G401 (cell line): ENCODE data around the gene PKNOX2. TPM values are rescaled to one million over a fixed set of nuclear protein-coding genes. Genes with fewer than 3 reads are reported as not detected.

Experiments
- DNase-seq: peaks from one replicate; pipeline ENCODE4 v3.0.0-alpha.2; 2015; ENCODE audit warnings: low spot score
- in situ Hi-C: cut with HindIII; loops from 2 replicates; pipeline ENCODE4 v1.10.0; 2016; ENCODE audit warnings: low sequenced_read_pairs, mixed read lengths
- total RNA-seq: library from RNA; depleted of rRNA; stranded (reverse); fragments of >200 nt; shearing (Covaris generic); gene quantifications from 2 replicates; pipeline ENCODE4 v1.2.3, GENCODE V29; 2014

Gene PKNOX2
- total RNA-seq, 1 experiment from 2014 or later = 4.6 TPM

DNA sequence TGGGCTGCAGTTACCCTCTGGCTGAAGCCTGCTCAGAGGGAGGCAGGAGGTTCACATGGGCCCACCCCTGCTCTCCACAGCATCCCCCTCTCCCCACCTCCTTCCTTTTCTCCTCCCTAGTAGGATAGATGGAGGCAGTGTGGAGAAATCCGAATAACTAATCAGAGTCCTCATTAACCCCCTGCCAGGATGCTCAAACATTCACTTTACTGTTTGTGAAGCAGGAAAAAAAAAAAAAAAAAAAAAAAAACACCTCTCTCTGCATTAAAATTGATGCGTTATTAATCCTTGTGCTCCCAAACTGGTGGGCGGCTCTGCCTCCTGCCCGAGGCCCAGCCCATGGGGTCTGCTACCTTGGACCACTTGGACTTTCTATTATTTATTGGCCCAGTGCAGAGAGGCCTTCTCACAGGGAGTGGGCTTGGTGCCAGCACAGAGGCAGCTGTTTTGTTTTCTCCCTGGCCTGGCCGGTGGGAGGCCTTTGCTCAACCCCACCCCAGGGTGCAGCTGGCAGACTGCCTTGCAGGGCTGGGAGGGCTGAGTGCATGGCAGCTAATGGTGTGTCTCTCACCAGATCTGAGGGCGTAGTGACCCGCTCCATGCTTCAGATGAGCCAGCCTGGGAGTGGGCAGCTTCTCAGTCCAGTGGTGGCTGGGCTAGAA lies 150.7 kb downstream of the PKNOX2 start:
- DNase-seq = peak; percentile 15
- in situ Hi-C loops = no loop called here

DNA sequence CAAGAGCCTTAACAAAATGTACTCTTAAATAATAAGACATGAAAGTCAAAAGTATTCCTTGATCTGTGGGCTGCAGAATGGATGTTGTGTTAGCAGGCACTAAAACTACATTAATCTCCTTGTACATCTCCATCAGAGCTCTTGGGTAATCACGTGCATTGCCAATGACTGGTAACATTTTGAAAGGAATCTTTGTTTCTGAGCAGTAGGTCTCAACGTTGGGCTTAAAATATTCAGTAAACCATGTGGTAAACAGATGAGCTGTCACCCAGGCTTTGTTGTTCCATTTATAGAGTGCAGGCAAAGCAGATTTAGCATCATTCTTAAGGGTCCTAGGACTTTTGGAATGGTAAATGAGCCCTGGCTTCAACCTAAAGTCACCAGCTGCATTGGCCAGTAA lies 152.9 kb downstream of the PKNOX2 start:
- in situ Hi-C loops = no loop called here
- DNase-seq = no peak

DNA sequence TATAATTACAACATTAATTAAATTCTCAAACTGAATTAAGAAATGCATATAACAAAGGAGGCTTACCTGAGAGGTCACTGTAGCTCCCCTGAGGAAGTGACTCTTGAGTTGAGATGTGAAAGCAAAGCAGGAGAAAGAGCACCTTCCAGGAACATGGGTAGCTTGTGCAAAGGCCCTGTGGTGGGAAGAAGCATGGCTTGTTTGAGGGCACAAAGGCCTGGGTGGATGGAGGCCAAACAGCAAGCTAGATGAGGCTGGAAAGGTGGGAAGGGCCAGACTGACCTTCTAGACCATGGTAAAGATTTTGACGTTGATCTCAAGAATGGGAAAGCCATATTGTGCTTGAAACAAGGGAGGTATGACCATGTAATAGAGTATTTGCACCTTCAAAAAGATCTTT lies 155.1 kb downstream of the PKNOX2 start:
- no peak for DNase-seq
- in situ Hi-C loops = no loop called here

DNA sequence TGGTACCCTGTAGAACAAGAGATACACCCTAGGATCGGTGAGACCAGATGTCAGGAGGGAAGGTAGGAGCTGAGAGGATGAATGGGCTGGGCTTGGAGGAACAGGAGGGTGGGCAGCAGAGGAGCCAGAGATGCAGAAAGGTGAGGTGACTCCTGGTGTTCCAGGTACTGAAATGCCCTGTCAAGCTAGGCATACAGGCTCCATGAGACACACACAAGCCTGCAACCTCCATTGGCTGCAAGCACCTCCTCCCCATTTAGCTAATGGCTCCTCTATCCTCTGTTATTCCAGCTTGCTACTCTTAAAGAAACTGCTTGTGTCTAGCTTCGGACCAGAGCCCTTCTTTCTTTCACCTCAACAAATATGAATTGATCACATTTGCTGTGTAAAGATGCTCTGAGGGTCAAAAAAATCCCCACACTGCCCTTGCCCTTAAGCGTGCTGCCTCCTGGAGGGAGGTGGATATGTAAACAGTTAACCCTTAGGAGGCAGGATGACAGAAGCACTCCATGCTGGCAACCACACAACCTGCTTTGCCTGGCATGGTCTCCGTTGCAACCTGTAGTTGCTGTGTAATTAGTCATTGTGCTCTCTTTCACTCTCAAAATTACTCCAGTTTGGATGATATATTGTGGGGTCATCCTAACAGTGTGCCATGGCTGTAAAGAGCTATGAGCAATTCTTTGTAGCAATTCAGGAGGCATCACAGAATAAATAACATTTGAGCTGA lies 156.0 kb downstream of the PKNOX2 start:
- in situ Hi-C loops = no loop called here
- no peak for DNase-seq

DNA sequence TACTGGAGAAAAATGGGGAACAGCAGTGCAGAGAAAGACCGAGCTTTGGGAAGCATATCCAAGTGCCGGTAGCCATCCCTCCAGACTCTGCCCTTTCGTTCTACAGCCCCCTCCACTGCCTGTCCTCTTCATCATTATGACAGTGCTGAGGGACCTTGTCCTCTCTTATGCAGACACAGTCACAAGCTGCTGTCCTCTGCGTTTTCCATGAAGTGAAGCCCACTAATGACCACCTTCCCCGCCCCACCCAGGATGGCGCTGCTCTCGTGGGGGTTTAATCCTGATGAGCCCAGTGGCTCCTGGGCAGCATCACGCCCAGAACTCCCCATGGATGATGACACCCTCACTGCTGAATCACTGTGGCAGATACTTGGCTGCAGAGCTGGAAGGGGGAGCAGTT lies 157.7 kb downstream of the PKNOX2 start:
- in situ Hi-C loops = no loop called here
- no peak for DNase-seq

DNA sequence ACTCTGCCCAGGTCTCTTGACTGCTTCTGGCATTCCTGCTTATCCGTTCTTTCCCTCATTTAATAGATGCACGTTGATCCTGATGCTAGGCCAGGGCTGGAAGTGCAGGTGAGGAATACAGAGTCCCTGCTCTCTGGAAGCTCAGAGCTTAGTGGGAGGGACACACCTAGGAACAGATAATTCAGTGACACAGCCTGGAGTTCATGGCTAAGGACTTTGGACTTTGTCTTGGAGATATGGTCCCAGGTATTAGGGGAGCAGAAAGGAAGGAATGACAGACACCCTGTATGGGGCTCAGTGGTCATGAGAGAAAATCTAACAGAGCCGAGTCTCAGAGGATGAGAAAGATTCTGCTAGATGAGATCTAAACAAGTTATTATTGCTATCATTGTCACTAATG lies 160.6 kb downstream of the PKNOX2 start:
- no peak for DNase-seq
- in situ Hi-C loops = no loop called here

DNA sequence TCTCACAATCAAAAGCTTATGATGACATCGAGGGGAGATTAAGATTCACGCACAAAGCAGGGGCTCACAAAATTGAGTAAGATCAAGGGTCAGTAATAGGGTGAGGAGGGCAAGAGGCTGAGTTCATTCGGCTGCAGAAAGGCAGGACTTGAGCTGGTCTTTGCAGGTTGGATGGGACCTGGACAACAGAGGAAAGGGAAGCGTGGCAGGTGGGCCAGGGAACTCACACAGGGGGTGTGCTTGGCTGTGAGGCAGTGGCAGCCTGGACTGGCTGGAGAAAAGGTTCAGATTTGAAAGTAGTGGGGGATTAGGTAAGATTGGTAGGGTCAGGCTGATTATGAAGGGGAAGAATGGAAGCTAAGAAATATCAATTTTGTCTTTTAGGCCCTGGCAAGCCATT lies 161.6 kb downstream of the PKNOX2 start:
- DNase-seq = no peak
- in situ Hi-C loops = no loop called here

DNA sequence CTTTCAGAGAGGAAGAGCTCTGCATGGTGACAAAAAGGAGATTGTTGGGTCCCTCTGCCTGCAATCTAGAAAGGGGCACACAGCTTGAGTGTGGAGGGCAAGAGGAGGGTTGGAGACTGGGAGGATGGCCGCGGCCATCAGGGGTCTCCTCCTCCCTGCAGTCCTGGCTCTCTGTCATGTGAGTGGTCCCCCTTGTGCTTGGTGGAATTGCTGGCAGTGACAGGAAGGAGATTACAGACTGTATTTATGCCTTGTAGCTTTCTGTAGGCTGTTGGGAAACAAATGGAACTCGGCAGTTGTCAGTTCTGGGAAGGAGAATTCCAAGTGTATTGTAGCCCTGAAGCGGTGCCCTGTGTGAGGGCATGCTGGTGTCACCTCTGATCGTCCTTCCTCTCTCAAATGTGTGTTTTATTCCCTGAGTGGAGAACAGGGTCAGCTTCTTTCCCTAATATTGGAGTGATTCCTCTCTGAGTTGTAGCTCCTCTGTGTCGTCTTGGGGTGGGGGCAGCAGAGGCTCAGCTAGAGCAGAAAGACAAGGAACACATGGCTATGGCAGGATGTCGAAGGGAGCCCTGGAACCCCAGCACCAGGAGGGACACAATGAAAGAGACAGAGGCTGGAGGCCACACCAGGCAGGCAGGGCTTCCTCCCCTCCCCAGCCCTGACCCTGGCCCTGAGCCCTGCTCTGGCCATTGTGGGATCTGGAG lies 163.1 kb downstream of the PKNOX2 start:
- DNase-seq = no peak
- in situ Hi-C loops = no loop called here

DNA sequence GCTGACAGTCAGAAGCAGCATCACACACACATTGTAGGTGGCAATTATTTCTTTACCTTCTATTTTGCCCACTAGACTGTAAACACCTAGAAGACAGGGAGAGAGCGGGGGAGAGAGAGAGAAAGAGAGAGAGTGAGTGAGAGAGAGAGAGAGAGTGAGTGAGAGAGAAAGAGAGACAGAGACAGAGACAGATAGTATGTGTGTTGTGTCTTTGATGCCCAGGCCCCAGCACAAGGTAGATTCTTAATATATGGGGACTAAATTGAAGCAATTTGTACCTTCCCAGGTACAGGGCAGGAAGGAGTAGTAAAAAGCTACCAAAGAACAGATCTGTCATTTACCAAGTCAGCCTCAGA lies 163.7 kb downstream of the PKNOX2 start:
- no peak for DNase-seq
- in situ Hi-C loops = no loop called here

DNA sequence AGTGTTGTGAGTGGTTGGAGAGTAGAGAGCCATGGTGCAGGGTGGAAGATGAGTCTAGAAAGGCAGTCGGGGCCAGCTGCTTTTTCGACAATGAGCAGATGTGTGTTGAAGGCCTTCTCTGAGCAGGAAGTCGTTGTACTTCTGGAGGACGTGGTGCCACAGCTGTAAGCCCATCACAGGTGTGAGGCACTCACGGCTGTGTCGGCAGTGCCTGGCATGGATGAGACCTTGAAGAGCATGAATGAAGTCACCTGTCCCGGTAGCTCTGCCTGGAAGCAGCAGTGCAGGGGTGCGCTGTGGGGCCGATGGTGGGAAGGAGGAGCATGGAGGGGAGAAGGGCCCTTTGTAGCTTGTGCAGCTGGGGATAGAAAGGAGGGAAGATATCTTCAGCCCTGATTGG lies 165.2 kb downstream of the PKNOX2 start:
- DNase-seq = no peak
- in situ Hi-C loops = no loop called here

DNA sequence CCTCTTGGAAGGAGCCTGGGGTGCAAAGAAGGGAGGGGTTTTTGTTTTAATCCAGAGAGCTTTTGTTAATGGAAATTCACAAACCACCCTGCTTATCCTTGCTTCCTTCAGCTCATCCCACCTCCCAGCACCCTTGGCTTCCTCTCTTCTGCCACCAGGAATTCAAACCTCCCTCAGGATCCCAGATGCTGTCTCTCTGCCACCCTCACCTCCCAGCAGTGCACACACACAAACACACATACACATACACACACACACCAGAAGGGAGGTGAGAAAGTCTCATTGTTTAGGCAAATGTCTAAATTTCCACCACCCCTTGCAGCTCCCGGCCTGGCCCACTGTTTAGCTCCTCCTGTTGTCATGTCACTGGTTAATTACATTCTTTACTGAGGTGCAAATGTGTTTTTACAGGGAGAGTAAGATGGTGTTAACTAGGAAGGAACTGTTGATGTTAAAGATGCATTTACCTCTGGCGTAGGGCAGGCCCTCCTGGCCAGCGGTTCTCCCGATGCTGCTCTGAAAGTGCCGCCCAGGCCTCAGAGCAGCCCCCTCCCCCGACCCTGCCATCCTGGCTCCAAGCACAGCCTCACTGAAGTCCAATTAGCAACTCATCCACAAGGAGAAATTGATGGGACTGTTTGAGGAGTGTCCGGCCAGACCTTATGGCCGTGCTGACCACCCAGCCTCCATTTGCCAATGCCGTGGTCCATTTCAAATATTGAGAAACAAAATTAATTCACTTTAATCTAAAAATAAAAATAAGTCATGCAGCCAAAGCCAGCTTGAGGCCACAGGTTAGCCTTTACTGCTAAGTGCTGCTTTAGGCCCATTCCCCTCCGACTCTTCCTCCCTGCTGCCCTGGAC lies 166.1 kb downstream of the PKNOX2 start:
- in situ Hi-C loops = no loop called here
- no peak for DNase-seq

DNA sequence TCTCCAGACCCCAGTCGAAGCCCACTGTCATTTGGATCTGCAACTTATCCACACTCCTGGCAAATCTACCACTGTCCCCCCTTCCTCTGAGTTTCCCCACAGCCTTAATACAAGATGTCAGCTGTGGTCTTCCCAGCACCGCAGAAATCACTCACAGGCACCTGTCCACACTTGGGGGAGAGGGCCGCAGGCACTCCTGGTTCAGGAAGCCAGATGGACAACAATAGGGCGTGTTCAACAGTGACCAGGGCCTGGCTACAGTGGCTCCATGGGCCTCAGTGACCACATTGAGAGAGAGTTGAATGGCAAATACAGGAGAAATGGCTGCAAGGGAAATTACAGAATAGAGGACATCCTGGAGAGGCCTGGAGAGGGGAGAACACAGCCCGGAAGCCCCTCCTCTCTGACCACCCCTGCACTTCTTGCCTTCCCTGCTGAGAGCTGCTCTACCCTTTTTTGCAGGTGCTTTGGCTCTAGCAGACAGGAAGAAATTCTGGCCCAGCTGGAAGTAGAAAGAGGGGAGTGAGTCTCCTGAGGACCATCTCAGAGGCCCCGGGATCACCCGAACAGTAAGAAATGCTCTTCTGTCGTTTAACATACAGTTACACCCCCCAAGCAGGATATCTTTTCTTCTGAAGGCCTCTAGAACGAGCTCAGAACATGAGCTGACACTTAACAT lies 166.9 kb downstream of the PKNOX2 start:
- in situ Hi-C loops = no loop called here
- no peak for DNase-seq

DNA sequence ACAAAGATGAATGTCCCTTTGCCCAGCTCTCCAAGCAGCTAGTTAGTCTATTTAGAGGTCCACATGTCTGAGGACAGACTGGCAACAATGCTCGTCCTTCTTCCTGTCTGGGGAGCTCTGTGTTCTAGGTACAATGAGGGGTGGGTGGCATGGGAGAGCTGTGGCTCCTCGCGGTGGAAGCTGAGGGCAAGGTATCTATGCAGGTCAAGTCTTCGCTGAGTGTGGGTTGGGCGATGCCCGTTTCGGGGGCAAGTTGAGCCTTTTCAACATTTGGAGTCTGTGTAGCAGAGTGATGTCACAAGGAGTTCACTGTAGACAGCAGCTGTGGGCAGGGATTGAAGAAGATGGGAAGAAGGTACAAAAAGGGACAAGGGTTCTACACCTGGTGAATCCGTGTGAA lies 168.3 kb downstream of the PKNOX2 start:
- no peak for DNase-seq
- in situ Hi-C loops = no loop called here

DNA sequence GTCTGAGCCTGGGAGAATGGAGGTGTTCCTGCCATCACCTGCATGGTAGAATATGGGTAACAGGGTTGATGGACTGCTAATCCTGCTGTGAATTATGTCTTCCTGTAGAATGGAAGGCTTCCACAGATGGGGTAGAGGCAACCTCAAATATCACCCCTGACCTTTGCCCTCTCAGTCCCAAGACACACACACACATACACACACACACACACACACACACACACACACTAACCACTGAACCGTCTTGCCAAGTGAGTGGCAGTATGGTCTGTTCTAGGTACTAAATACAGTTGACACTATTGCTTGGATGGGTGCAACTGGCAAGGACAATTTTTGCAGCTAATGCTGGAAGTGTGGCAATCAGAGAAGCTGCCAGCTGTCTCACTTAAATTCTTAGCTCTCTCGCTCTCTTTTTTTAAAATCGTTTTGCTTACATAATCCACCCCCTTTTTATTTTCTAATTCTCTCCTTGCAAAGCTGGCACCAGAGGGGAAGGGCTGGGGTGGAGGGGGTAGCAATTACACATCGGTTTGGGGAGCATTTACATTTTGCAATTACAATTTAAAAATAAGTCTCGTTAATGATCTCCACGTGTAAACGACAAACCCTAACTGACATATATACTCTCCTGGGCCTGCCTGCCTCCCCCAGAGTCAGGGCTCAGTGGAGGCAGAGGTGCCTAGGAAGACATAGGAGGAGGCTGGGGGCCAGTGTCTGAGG lies 169.0 kb downstream of the PKNOX2 start:
- in situ Hi-C loops = no loop called here
- DNase-seq = no peak

DNA sequence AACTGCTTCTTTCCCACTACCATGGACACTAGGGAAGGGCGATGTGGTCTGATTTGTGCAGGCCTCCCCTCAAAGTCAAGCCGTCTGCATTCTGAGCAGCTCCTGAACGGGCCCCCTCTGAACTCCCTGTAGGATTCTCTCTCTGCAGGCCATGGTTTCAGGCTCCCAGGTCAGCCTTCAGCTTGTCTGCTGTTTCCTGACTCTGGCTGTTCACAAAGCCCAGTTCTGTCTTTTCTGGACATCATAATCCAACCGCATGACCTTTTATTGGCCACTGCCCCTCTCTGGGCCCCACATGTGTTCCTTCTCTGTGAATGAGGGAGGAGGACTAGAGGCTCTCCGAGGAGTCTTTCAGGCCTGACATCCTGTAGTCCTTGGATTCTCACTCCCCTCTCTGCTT lies 170.6 kb downstream of the PKNOX2 start:
- no peak for DNase-seq
- in situ Hi-C loops = no loop called here

DNA sequence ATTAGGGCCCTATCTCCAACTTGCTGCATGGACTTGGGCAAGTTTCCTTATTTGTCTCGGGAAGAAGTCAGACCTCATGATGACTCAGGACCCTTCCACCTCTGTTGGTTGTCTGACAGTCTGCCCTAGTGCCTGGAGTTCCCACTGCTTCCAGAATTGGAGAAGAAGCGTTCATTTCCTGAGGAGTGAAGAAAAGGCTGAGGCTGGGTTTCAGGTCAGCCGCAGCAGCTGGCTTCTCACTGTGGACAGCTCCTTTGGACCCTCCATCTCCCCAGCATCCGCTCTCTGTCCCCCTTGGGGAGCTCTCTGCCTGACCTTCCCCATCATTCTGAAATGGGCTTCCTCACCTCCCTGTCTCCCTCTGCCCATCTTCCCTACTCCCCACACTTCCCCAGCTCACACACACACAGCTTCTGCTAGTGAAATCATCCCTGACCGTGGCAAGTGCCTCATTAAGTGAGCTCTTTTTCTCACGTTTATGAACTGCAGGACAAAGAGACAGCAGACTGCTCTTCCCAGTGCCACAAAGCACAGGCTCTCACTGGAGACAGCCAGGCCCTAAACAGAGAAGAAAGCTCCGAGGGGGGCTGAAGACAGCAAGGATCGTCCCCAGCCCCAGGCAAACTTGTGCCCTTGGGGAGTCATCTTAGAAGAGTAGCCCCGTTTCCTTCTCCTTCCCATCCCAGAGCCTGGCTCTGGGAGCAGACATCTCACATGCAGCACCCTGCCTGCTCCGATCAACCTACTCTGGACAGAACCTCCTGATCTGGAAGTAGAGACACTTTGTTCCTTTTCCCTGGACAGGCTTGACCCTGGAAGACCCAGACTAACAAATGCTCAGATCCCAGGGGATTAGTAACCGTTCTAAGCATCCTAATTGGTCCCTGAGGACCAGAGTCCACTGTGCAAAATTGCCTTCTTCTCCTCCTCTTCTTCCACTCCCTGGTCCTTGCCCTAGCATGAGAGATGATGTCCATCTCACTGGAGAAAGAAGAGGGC lies 173.6 kb downstream of the PKNOX2 start:
- in situ Hi-C loops = no loop called here
- no peak for DNase-seq
